B cell (primary cell): Measurements from ENCODE around the gene CAMTA1.

ENCODE experiments used
- EZH2 ChIP-seq: IDR thresholded peaks from 2 replicates; pipeline ENCODE4 v1.6.1; 2012; ENCODE audit warnings: borderline replicate concordance, low read depth, mild to moderate bottlenecking, moderate library complexity, low read length; ENCODE audit not compliant: insufficient read depth, poor library complexity, severe bottlenecking
- TF ChIP-seq, protein P1 (sequence below): fragments of 200-600 bp; IDR thresholded peaks from one replicate; pipeline ENCODE4 v1.8.0; 2022; ENCODE audit warnings: antibody characterized with exemption, mild to moderate bottlenecking

DNA sequence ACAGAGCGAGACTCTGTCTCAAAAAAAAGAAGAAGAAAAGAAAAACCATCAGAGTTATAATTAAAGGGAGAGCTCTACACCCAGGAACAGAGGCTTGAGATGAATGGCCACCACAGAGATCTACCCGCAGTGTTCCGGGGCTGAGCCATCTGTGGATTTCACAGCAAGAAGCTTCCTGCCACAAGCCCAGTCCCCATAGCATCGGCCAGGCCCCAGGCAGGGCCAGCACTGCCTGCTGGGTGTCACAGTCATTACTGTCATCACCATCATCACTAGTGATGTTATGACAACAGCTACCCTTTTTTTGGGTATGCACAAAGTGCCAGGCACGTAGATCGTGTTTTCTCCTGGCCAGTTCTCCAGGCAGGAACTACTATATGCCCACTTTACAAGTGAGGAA is 874.3 kb downstream of the CAMTA1 start:
- TF ChIP-seq, protein P1, sequence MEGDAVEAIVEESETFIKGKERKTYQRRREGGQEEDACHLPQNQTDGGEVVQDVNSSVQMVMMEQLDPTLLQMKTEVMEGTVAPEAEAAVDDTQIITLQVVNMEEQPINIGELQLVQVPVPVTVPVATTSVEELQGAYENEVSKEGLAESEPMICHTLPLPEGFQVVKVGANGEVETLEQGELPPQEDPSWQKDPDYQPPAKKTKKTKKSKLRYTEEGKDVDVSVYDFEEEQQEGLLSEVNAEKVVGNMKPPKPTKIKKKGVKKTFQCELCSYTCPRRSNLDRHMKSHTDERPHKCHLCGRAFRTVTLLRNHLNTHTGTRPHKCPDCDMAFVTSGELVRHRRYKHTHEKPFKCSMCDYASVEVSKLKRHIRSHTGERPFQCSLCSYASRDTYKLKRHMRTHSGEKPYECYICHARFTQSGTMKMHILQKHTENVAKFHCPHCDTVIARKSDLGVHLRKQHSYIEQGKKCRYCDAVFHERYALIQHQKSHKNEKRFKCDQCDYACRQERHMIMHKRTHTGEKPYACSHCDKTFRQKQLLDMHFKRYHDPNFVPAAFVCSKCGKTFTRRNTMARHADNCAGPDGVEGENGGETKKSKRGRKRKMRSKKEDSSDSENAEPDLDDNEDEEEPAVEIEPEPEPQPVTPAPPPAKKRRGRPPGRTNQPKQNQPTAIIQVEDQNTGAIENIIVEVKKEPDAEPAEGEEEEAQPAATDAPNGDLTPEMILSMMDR, result no peak
- no peak for TF ChIP-seq EZH2
